Muscle layer of colon (tissue), 2 donors: Measurements from ENCODE around the gene DLGAP1.

Experiments used
- H3K27ac ChIP-seq: one replicate; pipeline ENCODE4 v1.7.0; 2013; ENCODE audit warnings: low read depth, mild to moderate bottlenecking, low read length, moderate library complexity
- H3K27me3 ChIP-seq, 2 donors: one replicate each; pipeline ENCODE4 v1.7.0; 2013; ENCODE audit warnings: low read length in 2 of 2, mild to moderate bottlenecking in 2 of 2; ENCODE audit not compliant: insufficient read depth in 2 of 2, control insufficient read depth in 1 of 2
- H3K36me3 ChIP-seq: one replicate; pipeline ENCODE4 v1.7.0; 2013; ENCODE audit warnings: mild to moderate bottlenecking, low read length; ENCODE audit not compliant: insufficient read depth
- H3K4me1 ChIP-seq: one replicate; pipeline ENCODE4 v1.7.0; 2013; ENCODE audit warnings: mild to moderate bottlenecking, low read length; ENCODE audit not compliant: insufficient read depth
- H3K4me3 ChIP-seq, 2 donors: one replicate each; pipeline ENCODE4 v1.7.0; 2013; ENCODE audit warnings: low read length in 2 of 2, low read depth in 1 of 2, mild to moderate bottlenecking in 1 of 2, moderate library complexity in 1 of 2
- H3K9ac ChIP-seq: one replicate; pipeline ENCODE4 v1.7.0; 2013; ENCODE audit warnings: low read length
- H3K9me3 ChIP-seq: one replicate; pipeline ENCODE4 v1.7.0; 2013; ENCODE audit warnings: mild to moderate bottlenecking, low read length
- donor health status: abdominal sarcoma.
- donor health status: Adenocarcinoma of cecum.

Gene DLGAP1

DNA sequence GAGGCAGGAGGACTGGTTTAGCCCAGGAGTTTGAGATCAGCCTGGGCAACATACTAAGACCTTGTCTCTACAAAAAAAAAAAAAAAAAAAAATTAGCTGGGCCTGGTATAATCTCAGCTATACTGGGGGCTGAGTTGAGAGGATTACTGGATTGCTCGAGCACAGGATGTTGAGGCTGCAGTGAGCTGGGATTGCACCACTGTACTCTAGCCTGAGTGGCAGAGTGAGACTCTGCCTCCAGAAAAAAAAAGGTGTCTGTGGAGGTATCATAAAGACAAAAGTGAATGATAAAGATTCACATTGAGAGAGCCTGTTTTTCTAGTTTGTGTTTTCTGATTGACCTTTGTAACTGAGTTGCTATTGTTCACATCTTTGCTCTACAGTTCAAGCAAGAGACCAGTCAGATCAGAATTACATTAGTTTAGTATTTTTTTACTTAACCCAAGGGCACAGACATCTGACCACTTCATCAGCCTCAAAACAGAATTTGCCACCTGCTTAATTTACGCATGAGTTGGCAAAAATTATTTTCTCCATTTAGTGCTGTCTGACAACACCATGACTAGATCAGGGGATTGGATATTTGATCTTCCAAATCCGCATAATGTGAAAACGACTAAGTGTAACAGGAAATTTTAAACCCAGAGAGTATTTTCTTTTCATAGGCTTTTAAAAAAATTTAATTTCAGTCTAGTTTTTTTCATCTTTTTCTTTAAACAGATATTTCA is 734.1 kb downstream of the DLGAP1 start:
- Histone ChIP-seq H3K9me3 (no peaks in the 10 kb centered on the region), H3K27me3 (no peaks in the 10 kb centered on the region), H3K36me3 (no peaks in the 10 kb centered on the region), H3K9ac (no peak overlapping the region), H3K27ac (no peak overlapping the region), H3K4me3 (no peak overlapping the region), H3K4me1 (peaks cover 18% of the 10 kb centered on the region)

DNA sequence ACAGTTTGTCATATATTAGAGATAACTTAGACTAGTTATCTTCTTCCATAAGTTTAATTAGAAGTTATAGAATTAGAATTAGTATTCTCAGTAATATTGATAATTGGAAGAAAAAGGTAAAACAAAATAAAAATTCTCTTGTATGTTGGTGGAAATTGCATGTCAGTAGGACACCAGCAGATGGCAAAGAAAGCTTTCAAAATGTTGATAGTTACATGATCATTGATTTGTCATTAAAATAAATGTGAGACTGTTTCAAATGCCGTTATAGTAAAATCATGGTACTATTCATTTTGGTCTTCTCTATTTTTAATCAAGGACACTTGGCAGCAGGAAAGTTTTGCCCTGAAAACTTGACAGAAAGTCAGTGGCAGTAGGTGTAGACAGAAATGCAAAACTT is 734.9 kb downstream of the DLGAP1 start:
- Histone ChIP-seq H3K9ac (no peak overlapping the region), H3K4me3 (no peak overlapping the region), H3K36me3 (no peaks in the 10 kb centered on the region), H3K27me3 (no peaks in the 10 kb centered on the region), H3K4me1 (peaks cover 18% of the 10 kb centered on the region), H3K9me3 (no peaks in the 10 kb centered on the region), H3K27ac (no peak overlapping the region)

DNA sequence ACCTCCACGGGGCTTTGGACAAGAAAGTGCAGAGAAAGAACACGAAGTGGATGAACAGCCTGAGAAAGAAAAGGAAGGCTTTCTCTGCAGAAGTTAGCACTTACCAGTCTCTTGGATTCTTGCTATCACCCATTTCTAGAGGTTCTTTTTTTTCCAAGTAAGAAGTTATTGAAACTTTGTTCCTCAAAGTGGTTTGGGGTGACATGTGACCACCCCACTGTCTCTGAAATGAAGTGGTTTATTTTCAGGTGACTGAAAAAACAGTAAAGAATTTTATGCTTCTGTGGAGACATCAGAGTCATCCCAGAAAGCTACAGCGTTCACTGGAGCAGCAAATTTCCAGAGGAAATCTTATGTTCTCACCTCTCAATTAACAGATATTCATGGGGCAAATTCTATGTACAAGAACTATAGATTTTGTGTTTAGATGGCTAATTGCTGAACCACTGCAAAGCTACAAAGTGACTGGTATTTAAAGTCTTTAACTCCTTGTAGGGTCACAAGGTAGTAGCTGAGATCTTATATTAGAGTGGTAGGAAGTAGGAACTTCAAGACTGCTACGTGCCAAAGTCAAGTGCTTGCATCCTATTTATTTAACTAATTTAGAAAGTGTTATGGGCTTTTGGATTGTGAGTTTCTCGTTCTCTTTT is 737.6 kb downstream of the DLGAP1 start:
- Histone ChIP-seq H3K4me3 (no peak overlapping the region), H3K9me3 (no peaks in the 10 kb centered on the region), H3K4me1 (peaks cover 8% of the 10 kb centered on the region), H3K9ac (no peak overlapping the region), H3K27me3 (no peaks in the 10 kb centered on the region), H3K27ac (no peak overlapping the region), H3K36me3 (no peaks in the 10 kb centered on the region)

DNA sequence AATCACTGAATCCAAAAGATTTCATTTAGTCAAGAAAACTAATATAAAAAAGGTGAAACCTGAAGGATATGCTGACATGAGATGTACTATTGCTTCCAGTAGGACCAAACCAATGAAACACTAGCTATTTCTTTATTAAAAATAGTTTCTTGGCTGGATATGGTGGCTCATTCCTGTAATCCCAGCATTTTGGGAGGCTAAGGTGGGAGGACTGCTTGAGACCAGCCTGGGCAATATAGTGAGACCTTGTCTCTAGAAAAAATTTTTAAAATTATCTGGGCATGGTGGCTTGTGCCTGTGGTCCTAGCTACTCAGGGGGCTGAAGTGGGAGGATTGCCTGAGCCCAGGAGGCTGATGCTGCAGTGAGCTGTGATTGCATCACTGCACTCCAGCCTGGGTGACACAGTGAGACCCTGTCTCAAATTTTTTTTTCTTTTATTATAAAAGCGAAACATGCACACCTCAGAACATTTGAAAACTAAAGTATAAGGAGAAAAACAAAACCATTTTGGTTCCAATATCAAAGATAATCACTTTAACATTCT is 738.9 kb downstream of the DLGAP1 start:
- Histone ChIP-seq H3K4me3 (no peak overlapping the region), H3K9ac (no peak overlapping the region), H3K27ac (no peak overlapping the region), H3K9me3 (no peaks in the 10 kb centered on the region), H3K27me3 (no peaks in the 10 kb centered on the region), H3K36me3 (no peaks in the 10 kb centered on the region), H3K4me1 (no peaks in the 10 kb centered on the region)

DNA sequence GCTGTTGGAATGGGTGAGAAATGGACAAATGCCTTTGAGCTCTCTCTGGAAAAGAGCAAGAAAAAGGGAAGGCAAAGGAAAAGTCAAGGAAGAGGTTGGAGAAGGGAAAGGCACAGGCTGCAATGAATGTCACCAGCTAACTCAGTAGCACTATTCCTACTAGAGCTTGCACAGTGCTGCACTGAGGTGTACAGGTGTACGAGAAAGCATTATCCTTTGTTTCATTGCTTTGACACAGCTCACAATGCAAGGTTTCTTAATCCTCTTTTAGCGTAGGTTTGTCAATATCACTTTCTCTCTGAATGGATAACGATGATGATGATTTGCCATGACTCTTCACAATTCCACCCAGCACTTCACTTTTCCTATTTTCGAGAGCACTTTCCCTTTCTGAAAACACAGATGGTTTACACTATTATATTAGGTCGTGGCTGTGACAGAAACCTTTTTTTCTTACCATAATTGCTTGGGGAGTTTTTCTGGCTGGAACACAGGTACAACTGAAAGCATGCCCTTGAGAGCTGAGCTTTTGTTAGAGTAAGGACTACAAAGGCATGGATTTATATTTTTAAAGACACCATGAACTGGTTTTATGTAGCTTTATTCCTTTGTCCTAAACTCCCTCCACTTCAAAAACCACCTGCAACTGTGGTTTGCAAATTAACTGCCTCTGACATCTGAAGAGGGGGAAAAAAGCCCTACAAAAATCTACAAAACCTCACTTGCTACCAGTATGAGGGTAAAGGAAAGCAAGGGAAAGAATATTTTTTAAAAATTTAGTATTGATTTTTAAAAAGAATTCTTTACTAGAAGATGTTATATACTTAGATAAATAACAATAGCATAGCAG is 739.7 kb downstream of the DLGAP1 start:
- no peaks in the 10 kb centered on the region for H3K9me3 ChIP-seq
- H3K4me1 ChIP-seq: no peaks in the 10 kb centered on the region
- H3K36me3 ChIP-seq: no peaks in the 10 kb centered on the region
- no peak overlapping the region for H3K27ac ChIP-seq
- no peak overlapping the region for H3K4me3 ChIP-seq
- H3K9ac ChIP-seq: no peak overlapping the region
- no peaks in the 10 kb centered on the region for H3K27me3 ChIP-seq

DNA sequence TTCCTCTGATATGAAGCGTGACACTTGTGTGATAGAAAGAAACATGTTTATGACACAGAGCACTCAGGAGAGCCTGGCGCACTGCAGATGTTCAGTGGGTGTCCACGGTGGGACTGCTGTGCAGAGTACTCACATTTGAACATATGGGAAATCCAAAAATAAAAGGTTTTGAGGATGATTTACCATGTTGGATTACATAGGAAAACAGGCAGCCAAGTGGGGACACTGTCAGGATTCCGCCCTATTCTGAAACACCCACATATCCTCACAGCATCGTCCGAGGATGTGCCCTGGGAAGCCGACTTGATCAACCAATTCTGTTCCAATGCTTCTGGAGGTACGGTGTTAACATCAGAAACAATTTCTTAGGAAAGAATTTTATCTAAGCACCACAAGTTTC is 741.4 kb downstream of the DLGAP1 start:
- Histone ChIP-seq H3K4me3 (no peak overlapping the region), H3K27me3 (no peaks in the 10 kb centered on the region), H3K9me3 (no peaks in the 10 kb centered on the region), H3K4me1 (no peaks in the 10 kb centered on the region), H3K9ac (no peak overlapping the region), H3K27ac (no peak overlapping the region), H3K36me3 (no peaks in the 10 kb centered on the region)

DNA sequence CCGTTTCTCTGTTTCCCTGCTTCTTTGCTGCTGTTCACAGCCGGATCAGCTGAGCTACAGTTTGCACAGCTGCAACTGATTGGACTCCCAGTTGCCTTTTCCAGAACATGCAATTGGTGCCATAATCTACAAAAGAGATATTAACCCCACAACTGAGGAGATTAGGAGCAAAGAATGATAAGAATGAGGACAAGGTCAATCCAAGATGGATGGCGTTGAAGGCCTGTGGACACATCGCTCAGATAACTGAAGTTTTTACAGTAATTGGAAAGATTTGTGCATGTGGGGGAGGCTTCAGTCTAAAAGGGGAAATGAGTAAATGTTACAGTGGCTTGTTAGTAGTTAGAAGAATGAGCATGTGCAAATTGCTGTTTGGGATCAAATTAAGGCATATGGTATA is 741.9 kb downstream of the DLGAP1 start:
- H3K27ac ChIP-seq: no peak overlapping the region
- H3K27me3 ChIP-seq: no peaks in the 10 kb centered on the region
- H3K9me3 ChIP-seq: no peaks in the 10 kb centered on the region
- H3K36me3 ChIP-seq: no peaks in the 10 kb centered on the region
- H3K4me3 ChIP-seq: no peak overlapping the region
- no peak overlapping the region for H3K9ac ChIP-seq
- no peaks in the 10 kb centered on the region for H3K4me1 ChIP-seq

DNA sequence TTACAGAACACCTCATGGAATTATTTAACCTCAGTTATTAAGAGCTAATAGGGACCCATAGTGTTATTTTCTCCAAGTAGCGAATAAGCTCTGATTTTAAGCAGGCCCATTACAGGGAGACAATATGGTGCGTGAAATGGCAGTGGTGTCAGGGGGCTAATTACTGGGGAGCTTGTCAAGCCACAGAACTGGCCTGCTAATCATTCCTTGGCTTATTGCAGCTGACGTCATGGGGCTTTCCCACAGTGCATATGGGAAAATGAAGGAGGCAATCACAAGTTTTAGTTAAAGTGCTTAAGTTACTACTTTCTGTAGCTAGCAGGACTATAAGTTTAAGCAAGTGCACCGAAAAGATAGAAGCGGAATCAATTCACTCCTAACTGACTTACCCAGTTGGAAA is 742.6 kb downstream of the DLGAP1 start:
- Histone ChIP-seq H3K9ac (no peak overlapping the region), H3K9me3 (no peaks in the 10 kb centered on the region), H3K36me3 (no peaks in the 10 kb centered on the region), H3K27ac (no peak overlapping the region), H3K4me1 (no peaks in the 10 kb centered on the region), H3K4me3 (no peak overlapping the region), H3K27me3 (no peaks in the 10 kb centered on the region)

DNA sequence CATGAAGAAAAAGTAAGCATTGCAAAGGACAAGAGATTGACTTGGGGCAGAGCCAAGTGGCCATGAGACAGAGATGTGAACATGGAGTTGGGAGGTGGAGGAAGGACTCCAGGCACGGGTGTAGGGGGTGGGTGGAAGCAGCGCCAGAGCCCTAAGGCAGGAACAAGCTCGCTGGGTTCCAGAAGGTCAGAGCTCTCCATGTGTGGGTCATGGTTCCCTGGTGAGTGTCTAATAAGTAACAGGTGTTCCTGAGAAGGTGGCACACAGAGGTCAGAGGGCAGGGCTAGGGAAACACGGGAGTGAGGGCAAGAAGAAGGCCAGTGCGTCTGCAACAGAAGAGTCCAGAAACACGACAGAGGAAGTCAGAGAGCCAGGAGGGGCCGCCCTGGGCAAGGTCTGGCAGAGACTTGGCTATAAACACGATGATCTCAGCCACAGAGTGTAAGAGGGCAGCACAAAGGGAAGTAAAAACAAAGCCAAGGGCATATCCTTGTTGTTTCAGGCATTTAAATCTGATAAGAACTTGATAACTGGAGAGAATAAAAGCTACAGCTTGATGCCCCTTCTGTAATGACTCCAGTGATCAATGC is 744.3 kb downstream of the DLGAP1 start:
- no peaks in the 10 kb centered on the region for H3K27me3 ChIP-seq
- no peak overlapping the region for H3K9ac ChIP-seq
- no peaks in the 10 kb centered on the region for H3K36me3 ChIP-seq
- H3K4me3 ChIP-seq: no peak overlapping the region
- H3K27ac ChIP-seq: no peak overlapping the region
- no peaks in the 10 kb centered on the region for H3K9me3 ChIP-seq
- H3K4me1 ChIP-seq: no peaks in the 10 kb centered on the region

DNA sequence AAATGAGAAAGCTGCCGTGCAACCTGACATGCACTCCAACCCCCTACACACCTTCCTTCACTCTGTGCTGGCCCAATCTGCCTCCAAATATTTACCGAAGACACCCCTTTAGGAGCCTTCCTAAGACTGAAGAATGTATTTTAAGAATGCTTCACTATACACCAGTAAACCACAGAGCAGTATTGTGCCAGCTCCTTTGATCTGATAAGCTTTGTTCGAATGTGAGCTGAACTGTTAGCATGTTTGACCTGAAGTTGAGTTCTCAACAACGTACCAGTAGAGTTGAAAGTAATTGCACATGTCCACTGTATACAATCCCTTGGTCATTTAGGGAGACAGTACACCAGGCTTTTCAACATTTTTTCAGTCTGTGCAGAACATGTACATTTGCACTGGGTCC is 745.9 kb downstream of the DLGAP1 start:
- no peak overlapping the region for H3K27ac ChIP-seq
- no peak overlapping the region for H3K4me3 ChIP-seq
- H3K4me1 ChIP-seq: no peaks in the 10 kb centered on the region
- no peak overlapping the region for H3K9ac ChIP-seq
- no peaks in the 10 kb centered on the region for H3K36me3 ChIP-seq
- H3K27me3 ChIP-seq: no peaks in the 10 kb centered on the region
- no peaks in the 10 kb centered on the region for H3K9me3 ChIP-seq
